ENCODE results near the gene TEX261. TPM values are rescaled to one million over a fixed set of nuclear protein-coding genes. Genes with fewer than 3 reads are reported as not detected.

TEX261 gene
- polyA plus RNA-seq, 1 of the 3 experiments (the other 2 are of a cell fraction), result 44.3 TPM

- Histone ChIP-seq H3K27ac (ENCODE audit: low read depth in 2 of 2, low read length in 1 of 2) (no peak overlapping the region), H3F3A (replicated peaks; ENCODE audit: insufficient read depth) (no peaks in the 10 kb centered on the region), H2AFZ (ENCODE audit: low read depth) (no peak overlapping the region), H4K20me1 (ENCODE audit: insufficient read depth) (no peaks in the 10 kb centered on the region), H3K9me2 (no peaks in the 10 kb centered on the region), H3K9me3 (no peaks in the 10 kb centered on the region), H3K9ac (no peak overlapping the region), H3K79me2 (ENCODE audit: insufficient read depth) (no peaks in the 10 kb centered on the region), H3K4me2 (no peak overlapping the region), H3K36me3 (replicated peaks in 1 of 2; ENCODE audit: control insufficient read depth in 1 of 2, insufficient read depth in 2 of 2, low read length in 1 of 2) (no peaks in the 10 kb centered on the region), H3K27me3 (ENCODE audit: insufficient read depth) (no peaks in the 10 kb centered on the region), H3K4me1 (ENCODE audit: control insufficient read depth in 1 of 2, insufficient read depth in 2 of 2, low read depth in 1 of 2, low read length in 1 of 2) (no peaks in the 10 kb centered on the region; a peak in 1 of 4 replicates), H3K4me3 (ENCODE audit: low read depth in 2 of 2, low read length in 1 of 2) (no peak overlapping the region)
- TF ChIP-seq JUND (IDR thresholded peaks at IDR 0.05) (no peak), FOSL2 (IDR thresholded peaks at IDR 0.05; ENCODE audit: borderline replicate concordance, low read depth) (no peak), RFX5 (IDR thresholded peaks at IDR 0.05; ENCODE audit: low read length) (no peak), ELF1 (IDR thresholded peaks at IDR 0.05) (no peak), EZH2phosphoT487 (IDR thresholded peaks at IDR 0.05; ENCODE audit: borderline replicate concordance, low read depth) (no peak), RXRA (IDR thresholded peaks at IDR 0.05; ENCODE audit: borderline replicate concordance, low read depth) (no peak), PBX3 (IDR thresholded peaks at IDR 0.05) (no peak), RAD21 (IDR thresholded peaks at IDR 0.05; ENCODE audit: low read length) (no peak), TAF1 (IDR thresholded peaks at IDR 0.05; ENCODE audit: borderline replicate concordance, low read depth, low read length) (no peak), MXI1 (IDR thresholded peaks at IDR 0.05; ENCODE audit: low read depth, low read length) (no peak), TCF12 (IDR thresholded peaks at IDR 0.05) (no peak), GATA2 (CRISPR knock-in tag; IDR thresholded peaks at IDR 0.05) (no peak), TEAD4 (IDR thresholded peaks at IDR 0.05; ENCODE audit: borderline replicate concordance, insufficient read depth) (no peak), CHD2 (IDR thresholded peaks at IDR 0.05; ENCODE audit: low read length, partially characterized antibody) (no peak), ZBTB33 (IDR thresholded peaks at IDR 0.05; ENCODE audit: borderline replicate concordance, low read depth) (no peak), RCOR1 (IDR thresholded peaks at IDR 0.05; ENCODE audit: low read length) (no peak)
- WGBS (ENCODE audit: low lambda C conversion rate), result 83% methylated on average over 5 of the region's 14 CpGs
- DNase-seq, result peak; percentile 8
- CTCF ChIA-PET, result interaction anchor here (0.7 to 9.5 kb wide), 9 partner anchors 10 to 145 kb away, joined by 3 to 93 read pairs (median 5); partner anchors contain the start of gene ANKRD53
- POLR2A ChIA-PET, result no interaction called here
Measured at GRCh38 chr2:70960833-70961647, 33.6 kb downstream of the TEX261 start.
